Muscle layer of duodenum (tissue), 2 donors: Measurements from ENCODE around the gene SCARB2.

Experiments
- H3K27ac ChIP-seq: one replicate; pipeline ENCODE4 v1.7.0; 2013; ENCODE audit warnings: mild to moderate bottlenecking, low read length
- H3K27me3 ChIP-seq: one replicate; pipeline ENCODE4 v1.7.0; 2013; ENCODE audit warnings: low read depth, mild to moderate bottlenecking, control low read depth, low read length
- H3K36me3 ChIP-seq, 2 donors: one replicate each; pipeline ENCODE4 v1.7.0; 2013; ENCODE audit warnings: low read length in 2 of 2, control low read depth in 1 of 2, mild to moderate bottlenecking in 1 of 2; ENCODE audit not compliant: insufficient read depth in 2 of 2, control insufficient read depth in 1 of 2
- H3K4me1 ChIP-seq, 2 donors: one replicate each; pipeline ENCODE4 v1.7.0; 2013; ENCODE audit warnings: low read length in 2 of 2, mild to moderate bottlenecking in 2 of 2, control low read depth in 1 of 2, moderate library complexity in 1 of 2; ENCODE audit not compliant: insufficient read depth in 2 of 2, control insufficient read depth in 1 of 2
- H3K4me3 ChIP-seq, 2 donors: one replicate each; pipeline ENCODE4 v1.7.0; 2013; ENCODE audit warnings: low read length in 2 of 2, low read depth in 1 of 2, mild to moderate bottlenecking in 1 of 2
- H3K9me3 ChIP-seq, 2 donors: one replicate each; pipeline ENCODE4 v1.7.0; 2013; ENCODE audit warnings: low read length in 2 of 2, control low read depth in 1 of 2, mild to moderate bottlenecking in 1 of 2; ENCODE audit not compliant: control insufficient read depth in 1 of 2
- donor health status: healthy.

The SCARB2 gene

DNA sequence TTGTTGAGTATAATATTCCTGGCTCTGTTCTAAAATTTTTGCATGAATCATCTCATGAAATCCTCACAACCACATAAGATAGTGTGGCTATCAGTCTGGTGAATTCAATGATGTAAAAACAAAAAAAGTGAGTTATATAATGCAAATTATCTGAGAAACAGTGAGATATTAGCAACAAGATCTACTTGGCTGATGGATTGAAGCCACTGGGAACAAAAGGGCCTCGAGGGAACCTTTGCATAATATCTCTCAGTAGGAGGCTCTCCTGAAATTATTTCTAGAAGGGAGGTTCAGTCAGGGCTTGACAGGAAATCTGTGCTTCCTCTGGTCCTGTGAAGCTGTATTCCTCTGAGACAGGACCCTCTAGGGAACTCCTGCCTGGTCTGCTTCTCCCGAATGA, 35.3 kb downstream of the SCARB2 start:
- Histone ChIP-seq H3K9me3 (no peaks in the 10 kb centered on the region), H3K27ac (no peak overlapping the region), H3K36me3 (peaks cover 32 to 45% of the 10 kb centered on the region in 2 donors), H3K4me3 (no peak overlapping the region), H3K4me1 (peaks cover 0 to 9% of the 10 kb centered on the region in 2 donors), H3K27me3 (no peaks in the 10 kb centered on the region)

- Histone ChIP-seq H3K4me3 (no peak overlapping the region), H3K9me3 (no peaks in the 10 kb centered on the region), H3K27me3 (no peaks in the 10 kb centered on the region), H3K36me3 (peaks cover 37 to 44% of the 10 kb centered on the region in 2 donors), H3K27ac (no peak overlapping the region), H3K4me1 (peaks cover 0 to 9% of the 10 kb centered on the region in 2 donors)
Measured at GRCh38 chr4:76177709-76178108, 35.9 kb downstream of the SCARB2 start.

GRCh38 chr4:76175336-76175735, 38.3 kb downstream of the SCARB2 start:
- peaks cover 41 to 51% of the 10 kb centered on the region in 2 donors for H3K36me3 ChIP-seq

GRCh38 chr4:76174216-76174615, 39.4 kb downstream of the SCARB2 start:
- no peaks in the 10 kb centered on the region for H3K27me3 ChIP-seq
- peaks cover 49 to 59% of the 10 kb centered on the region in 2 donors for H3K36me3 ChIP-seq
- no peak overlapping the region for H3K27ac ChIP-seq
- no peak overlapping the region for H3K4me3 ChIP-seq
- no peaks in the 10 kb centered on the region for H3K9me3 ChIP-seq
- peaks cover 0 to under 1% of the 10 kb centered on the region in 2 donors for H3K4me1 ChIP-seq

More at GRCh38 chr4:76175336-76175735, 38.3 kb downstream of the SCARB2 start:
- no peaks in the 10 kb centered on the region for H3K9me3 ChIP-seq
- no peak overlapping the region for H3K4me3 ChIP-seq
- H3K4me1 ChIP-seq = peaks cover 0 to 9% of the 10 kb centered on the region in 2 donors
- no peaks in the 10 kb centered on the region for H3K27me3 ChIP-seq
- H3K27ac ChIP-seq = no peak overlapping the region

DNA sequence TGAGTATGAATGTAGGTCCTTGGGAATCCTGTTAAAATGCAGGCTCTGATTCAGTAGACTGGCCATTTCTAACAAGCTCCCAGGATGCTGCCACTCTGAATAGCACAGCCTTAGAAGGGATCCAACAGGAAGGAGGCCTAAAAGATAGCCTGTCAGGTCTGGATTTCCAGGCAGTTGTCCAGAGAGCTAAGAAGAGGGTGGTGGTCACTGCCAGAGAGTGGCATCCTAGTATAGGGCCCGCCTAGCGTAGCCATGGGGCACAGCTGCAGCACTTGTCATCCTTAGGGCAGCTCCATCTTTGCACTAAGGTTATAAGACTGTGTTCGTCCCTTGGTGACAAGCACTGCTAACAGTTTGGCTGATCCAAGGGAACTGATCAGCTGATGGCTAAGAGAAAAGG, 44.9 kb downstream of the SCARB2 start:
- no peak overlapping the region for H3K4me3 ChIP-seq
- H3K4me1 ChIP-seq = no peaks in the 10 kb centered on the region
- H3K9me3 ChIP-seq = no peaks in the 10 kb centered on the region
- peaks cover 38 to 54% of the 10 kb centered on the region in 2 donors for H3K36me3 ChIP-seq
- H3K27me3 ChIP-seq = no peaks in the 10 kb centered on the region
- no peak overlapping the region for H3K27ac ChIP-seq

DNA sequence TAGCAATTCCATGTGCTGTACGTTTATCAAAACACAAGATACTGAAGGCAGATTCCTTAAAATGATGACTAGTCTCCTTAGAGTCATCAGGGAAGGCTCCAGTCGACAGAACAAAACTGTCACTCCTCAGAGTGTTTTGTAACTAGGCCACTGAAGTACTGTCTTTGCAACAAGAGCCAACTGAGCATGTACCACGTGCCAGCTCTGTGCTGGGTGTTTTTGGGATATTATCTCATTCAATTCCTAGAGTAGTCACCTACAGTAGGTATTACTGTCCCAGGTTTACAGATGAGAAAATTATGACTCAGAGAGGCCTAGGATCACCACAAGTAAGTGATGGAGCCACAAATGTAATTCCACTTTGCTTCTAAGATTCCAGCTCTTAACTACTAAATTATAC, 47.1 kb downstream of the SCARB2 start:
- H3K4me3 ChIP-seq = no peak overlapping the region
- no peaks in the 10 kb centered on the region for H3K27me3 ChIP-seq
- peaks cover 53 to 64% of the 10 kb centered on the region in 2 donors for H3K36me3 ChIP-seq
- no peaks in the 10 kb centered on the region for H3K9me3 ChIP-seq
- H3K27ac ChIP-seq = no peak overlapping the region
- H3K4me1 ChIP-seq = no peaks in the 10 kb centered on the region

DNA sequence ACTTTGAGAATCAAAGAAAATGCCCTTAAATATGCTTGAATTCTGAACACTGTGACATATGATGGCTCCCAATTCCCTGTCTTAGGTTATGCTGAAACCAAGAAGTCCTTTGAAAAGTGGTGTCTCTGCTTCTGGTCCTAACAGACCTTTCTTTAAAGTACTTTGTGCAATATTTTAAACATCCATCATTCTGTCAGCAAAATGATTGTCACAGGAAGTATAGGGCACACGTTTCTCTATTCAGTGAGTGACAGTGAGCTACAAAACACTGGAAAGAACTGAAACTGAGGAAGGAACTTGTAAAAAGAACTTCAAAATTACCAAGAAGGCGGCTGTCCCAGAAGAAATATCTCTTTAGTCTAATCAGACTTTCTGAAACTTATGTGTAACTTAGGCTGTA, 53.3 kb downstream of the SCARB2 start:
- Histone ChIP-seq H3K9me3 (no peaks in the 10 kb centered on the region), H3K27me3 (no peaks in the 10 kb centered on the region), H3K36me3 (peaks cover 39 to 43% of the 10 kb centered on the region in 2 donors), H3K4me1 (no peaks in the 10 kb centered on the region), H3K27ac (no peak overlapping the region), H3K4me3 (no peak overlapping the region)

- H3K4me3 ChIP-seq = no peak overlapping the region
- no peaks in the 10 kb centered on the region for H3K27me3 ChIP-seq
- no peak overlapping the region for H3K27ac ChIP-seq
- H3K9me3 ChIP-seq = no peaks in the 10 kb centered on the region
- H3K4me1 ChIP-seq = no peaks in the 10 kb centered on the region
- peaks cover 9 to 21% of the 10 kb centered on the region in 2 donors for H3K36me3 ChIP-seq
Measured at GRCh38 chr4:76156635-76157034, 57.0 kb downstream of the SCARB2 start.

GRCh38 chr4:76155979-76156378, 57.6 kb downstream of the SCARB2 start:
- no peaks in the 10 kb centered on the region for H3K9me3 ChIP-seq
- H3K36me3 ChIP-seq = peaks cover 3 to 14% of the 10 kb centered on the region in 2 donors
- no peaks in the 10 kb centered on the region for H3K4me1 ChIP-seq
- H3K27ac ChIP-seq = no peak overlapping the region
- no peak overlapping the region for H3K4me3 ChIP-seq
- no peaks in the 10 kb centered on the region for H3K27me3 ChIP-seq

GRCh38 chr4:76153356-76153755, 60.3 kb downstream of the SCARB2 start:
- no peak overlapping the region for H3K27ac ChIP-seq
- H3K4me1 ChIP-seq = peaks cover 0 to 12% of the 10 kb centered on the region in 2 donors
- H3K36me3 ChIP-seq = no peaks in the 10 kb centered on the region
- H3K27me3 ChIP-seq = no peaks in the 10 kb centered on the region
- no peak overlapping the region for H3K4me3 ChIP-seq
- H3K9me3 ChIP-seq = no peaks in the 10 kb centered on the region

DNA sequence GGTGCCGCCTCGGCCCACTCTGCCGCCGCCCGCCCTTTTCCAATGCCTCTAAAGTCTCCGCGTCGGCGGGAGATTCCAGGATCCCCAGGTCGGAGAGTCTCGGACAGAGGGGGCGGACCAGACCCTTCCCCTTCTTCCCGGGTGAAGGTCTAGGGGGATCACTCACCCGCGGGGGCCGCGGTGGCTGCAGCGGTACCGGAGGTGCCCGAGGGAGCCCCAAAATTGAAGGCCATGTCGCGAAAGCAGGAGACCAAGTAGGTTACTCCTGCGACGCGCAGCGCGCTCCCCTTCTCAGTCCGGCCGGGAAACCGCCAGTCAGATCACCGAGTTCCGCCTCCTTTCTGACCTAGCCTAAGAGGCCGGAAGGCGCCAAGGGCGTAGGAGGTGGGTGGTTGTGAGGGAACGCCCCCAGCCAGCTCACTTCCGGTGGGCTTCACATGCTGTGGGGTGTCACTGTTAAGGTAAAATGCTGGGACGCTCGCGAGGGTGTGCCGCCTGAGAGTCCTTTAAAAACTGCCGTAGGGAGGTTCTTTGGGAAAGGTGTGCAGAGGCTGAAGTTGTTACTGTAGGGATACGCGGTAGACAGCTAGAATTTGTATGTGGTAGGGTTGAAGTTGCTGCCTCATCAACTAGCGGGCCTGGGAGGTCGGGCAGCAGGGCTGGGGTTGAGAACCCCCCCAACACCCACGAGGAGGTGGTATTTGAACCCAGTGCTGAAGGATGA, 65.3 kb downstream of the SCARB2 start, which contains the start of gene NUP54:
Gene NUP54, minus strand, starts transcription at position 256 of the 724 bp plus-strand sequence. Its CDS starts 23 bp downstream, at position 233.
- H3K36me3 ChIP-seq = peaks cover 3% of the 10 kb centered on the region in 2 donors
- H3K27ac ChIP-seq = peak within 1 kb of the TSS; percentile 89
- H3K4me3 ChIP-seq = peak within 1 kb of the TSS; percentile 93 to 99
- H3K4me1 ChIP-seq = peaks cover 9 to 29% of the 10 kb centered on the region in 2 donors
- H3K9me3 ChIP-seq = no peaks in the 10 kb centered on the region
- H3K27me3 ChIP-seq = no peaks in the 10 kb centered on the region
